Activated CD4-positive, alpha-beta T cell treated with anti-CD3 and anti-CD28 coated beads, Interleukin-2, Interleukin-4, amounts not matched to agents 100 ng/mL and 50 ng/mL, durations not matched to agents 16 hours and 8 hours (primary cell): ENCODE results near the gene POU6F2.
"Not testable (repeated sequence)": the region's sequence is repeated elsewhere in the genome, so short reads cannot be mapped to it uniquely, and the experiment has no call there.

Experiments used
- DNase-seq: peaks from one replicate; pipeline ENCODE4 v3.0.0-alpha.2; 2020; ENCODE audit warnings: low spot score

The POU6F2 gene

GRCh38 chr7:39187130-39187529, 209.4 kb downstream of the POU6F2 start:
- DNase-seq = no peak

- no peak for DNase-seq
These were observed 214.8 kb downstream of the POU6F2 start for GRCh38 chr7:39192476-39192875.

GRCh38 chr7:39194388-39194787, 216.7 kb downstream of the POU6F2 start:
- DNase-seq = not testable (repeated sequence)

- no peak for DNase-seq
These were observed 218.3 kb downstream of the POU6F2 start for GRCh38 chr7:39195967-39196366.

- DNase-seq = no peak
These were observed 220.1 kb downstream of the POU6F2 start for GRCh38 chr7:39197831-39198230.

GRCh38 chr7:39198556-39198955, 220.8 kb downstream of the POU6F2 start:
- no peak for DNase-seq

GRCh38 chr7:39199006-39199405, 221.3 kb downstream of the POU6F2 start:
- DNase-seq = no peak

GRCh38 chr7:39199951-39200350, 222.2 kb downstream of the POU6F2 start:
- DNase-seq = no peak

- DNase-seq = no peak
These were observed 224.3 kb downstream of the POU6F2 start for GRCh38 chr7:39202041-39202440.

- DNase-seq = no peak
These were observed 232.7 kb downstream of the POU6F2 start for GRCh38 chr7:39210362-39210761.

GRCh38 chr7:39211581-39211980, 233.9 kb downstream of the POU6F2 start:
- no peak for DNase-seq

GRCh38 chr7:39212876-39213275, 235.2 kb downstream of the POU6F2 start:
- DNase-seq = no peak

GRCh38 chr7:39217783-39218182, 240.1 kb downstream of the POU6F2 start:
- no peak for DNase-seq

GRCh38 chr7:39219869-39220268, 242.2 kb downstream of the POU6F2 start:
- no peak for DNase-seq

GRCh38 chr7:39221901-39222300, 244.2 kb downstream of the POU6F2 start:
- no peak for DNase-seq

GRCh38 chr7:39228946-39229345, 251.2 kb downstream of the POU6F2 start:
- DNase-seq = no peak

GRCh38 chr7:39233851-39234529, 256.3 kb downstream of the POU6F2 start:
- DNase-seq = no peak

- no peak for DNase-seq
These were observed 260.6 kb downstream of the POU6F2 start for GRCh38 chr7:39238234-39238869.

- DNase-seq = no peak
These were observed 263.2 kb downstream of the POU6F2 start for GRCh38 chr7:39240864-39241263.

GRCh38 chr7:39247576-39247975, 269.9 kb downstream of the POU6F2 start:
- no peak for DNase-seq

- no peak for DNase-seq
These were observed 270.5 kb downstream of the POU6F2 start for GRCh38 chr7:39248041-39248691.

GRCh38 chr7:39248692-39249090, 271.0 kb downstream of the POU6F2 start:
- no peak for DNase-seq

GRCh38 chr7:39249635-39250152, 272.0 kb downstream of the POU6F2 start:
- DNase-seq = no peak
